GM18519 (cell line): ENCODE results near the gene METRNL.

ENCODE experiments used
- ATAC-seq: cut with Tn5 transposase; IDR thresholded peaks from one replicate; pipeline ENCODE4 v1.9.1; 2021; ENCODE audit warnings: mild to moderate bottlenecking, moderate library complexity; ENCODE audit not compliant: unreplicated experiment, low FRiP score

The METRNL gene

DNA sequence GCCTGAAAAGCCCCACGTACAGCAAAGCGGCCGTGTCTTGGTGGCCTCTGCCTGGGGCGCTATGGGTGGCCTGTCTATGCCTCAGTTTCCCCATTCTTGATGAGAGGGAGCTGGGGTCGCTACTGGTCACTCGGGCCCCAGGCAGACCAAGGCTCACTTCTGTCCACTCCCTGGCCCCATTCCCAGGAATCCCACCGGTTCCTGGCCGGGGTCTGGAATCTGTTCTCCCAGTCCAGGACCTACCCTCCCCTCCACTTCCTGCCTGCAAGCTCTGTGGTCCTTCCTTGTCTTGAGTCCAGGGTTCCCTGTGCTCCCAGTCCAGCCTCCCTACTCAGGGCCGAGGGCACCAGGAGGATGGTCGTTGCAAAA lies 24.5 kb downstream of the METRNL start:
- no peak for ATAC-seq

DNA sequence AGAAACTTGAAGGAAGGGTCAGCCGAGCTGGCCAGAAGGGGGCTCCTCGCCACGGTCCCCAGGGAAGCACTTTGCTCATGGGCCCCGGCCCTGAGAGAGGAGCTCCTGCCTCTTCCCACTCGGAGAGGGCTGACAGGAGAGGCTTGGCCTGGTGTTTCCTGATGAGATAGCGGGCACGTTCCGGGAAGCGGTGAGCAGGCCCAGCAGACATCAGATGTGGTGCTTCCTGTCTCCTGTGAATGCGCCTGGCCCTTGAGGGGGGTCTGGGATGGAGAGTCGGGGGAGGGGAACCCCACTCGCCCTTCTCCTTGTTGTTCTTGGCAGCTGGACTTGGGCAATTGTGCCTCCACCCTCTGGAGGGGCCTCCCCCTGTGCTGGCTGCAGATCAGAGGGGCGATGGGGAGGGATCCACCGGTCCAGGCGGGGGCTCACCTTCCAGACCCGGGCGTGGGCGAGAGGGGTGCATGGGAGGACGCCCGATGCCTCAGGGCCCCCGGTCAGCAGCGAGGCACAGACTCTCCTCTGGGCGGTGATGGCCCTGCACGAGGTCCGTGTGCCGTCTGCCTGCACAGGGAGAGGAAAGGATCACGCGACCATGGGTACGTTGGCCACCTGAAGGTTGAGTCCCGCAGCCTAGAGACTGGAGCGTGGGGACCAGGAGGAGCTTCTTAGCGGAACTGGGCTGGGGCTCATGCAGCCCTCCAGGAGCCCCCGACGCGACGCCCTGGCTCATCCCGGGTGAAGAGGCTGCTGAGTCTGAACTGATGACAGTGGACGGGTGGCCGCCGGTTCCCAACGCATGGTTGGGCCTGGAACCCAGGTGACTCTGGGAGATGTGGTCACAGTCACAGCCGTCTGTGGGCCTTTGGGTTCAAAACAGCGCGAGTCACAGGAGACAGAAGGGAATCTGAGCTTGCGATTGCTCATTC lies 25.4 kb downstream of the METRNL start:
- ATAC-seq = no peak

GRCh38 chr17:83105512-83105911 lies 26.1 kb downstream of the METRNL start:
- no peak for ATAC-seq

GRCh38 chr17:83106056-83106588 lies 26.7 kb downstream of the METRNL start:
- no peak for ATAC-seq

DNA sequence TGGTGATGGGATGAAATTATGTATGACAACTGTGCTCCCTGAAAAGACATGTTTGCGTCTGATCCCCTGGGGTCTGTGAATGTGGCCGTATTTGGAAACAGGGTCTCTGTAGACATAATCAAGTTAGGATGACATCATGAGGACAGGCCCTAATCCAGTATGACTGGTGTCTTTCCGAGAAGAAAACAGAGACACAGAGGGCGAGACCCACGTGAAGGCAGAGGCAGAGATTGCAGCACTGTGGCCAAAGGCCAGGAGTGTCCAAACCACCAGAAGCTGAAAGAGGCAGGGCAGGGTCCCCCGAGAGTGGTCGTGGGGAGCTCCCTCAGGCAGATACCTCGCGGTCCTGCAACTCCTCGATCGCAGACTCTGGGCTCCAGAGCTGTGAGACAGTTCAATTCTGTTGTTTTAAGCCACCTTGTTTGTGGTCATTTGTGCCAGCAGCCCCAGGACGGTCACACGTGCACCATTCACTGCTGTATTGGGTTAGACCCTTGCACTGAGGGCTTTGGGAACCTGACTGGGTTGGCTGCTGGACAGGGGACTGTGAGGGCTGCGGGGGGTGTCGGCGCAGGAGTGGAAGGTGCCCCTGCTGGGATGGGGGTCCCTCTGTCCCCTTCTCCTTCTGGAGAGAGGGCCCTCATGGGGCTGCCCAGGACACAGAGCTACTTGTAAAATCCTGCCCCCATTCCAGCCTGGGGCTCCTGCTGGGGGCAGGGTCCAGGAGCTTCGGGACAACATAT lies 27.7 kb downstream of the METRNL start:
- no peak for ATAC-seq

- no peak for ATAC-seq
Measured at GRCh38 chr17:83107656-83108048, 28.2 kb downstream of the METRNL start.

DNA sequence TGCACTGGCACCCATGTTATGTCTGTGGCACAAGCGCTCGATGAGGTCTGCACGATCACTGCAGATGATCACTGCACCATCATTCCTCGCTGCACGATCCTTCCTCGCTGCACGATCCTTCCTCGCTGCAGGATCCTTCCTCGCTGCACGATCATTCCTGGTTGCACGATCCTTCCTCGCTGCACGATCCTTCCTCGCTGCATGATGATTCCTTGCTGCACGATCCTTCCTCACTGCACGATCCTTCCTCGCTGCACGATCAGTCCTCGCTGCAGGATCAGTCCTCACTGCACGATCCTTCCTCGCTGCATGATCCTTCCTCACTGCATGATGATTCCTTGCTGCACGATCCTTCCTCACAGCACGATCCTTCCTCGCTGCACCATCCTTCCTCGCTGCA lies 29.3 kb downstream of the METRNL start:
- no peak for ATAC-seq

DNA sequence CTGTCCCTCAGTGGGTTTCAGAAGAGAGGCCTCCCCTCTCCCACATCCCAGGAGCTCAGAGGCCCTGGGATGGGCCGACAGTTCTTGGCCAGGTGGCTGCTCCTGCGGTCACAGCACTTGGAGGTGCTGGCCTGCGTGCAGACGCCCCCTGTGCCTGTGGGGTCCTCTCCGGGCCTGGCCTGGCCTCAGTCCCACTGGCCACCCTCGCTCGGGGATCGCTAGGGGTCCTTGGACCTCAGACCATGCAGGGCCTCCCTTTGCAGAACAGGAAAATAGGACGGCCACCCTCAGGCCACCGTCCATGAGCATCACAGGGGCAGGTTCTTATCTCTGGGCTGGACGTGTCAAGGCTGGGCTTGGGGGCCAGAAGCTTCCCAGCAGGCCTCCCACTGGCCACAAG lies 30.0 kb downstream of the METRNL start:
- no peak for ATAC-seq

GRCh38 chr17:83109793-83110645 lies 30.6 kb downstream of the METRNL start:
- no peak for ATAC-seq

- no peak for ATAC-seq
Measured at GRCh38 chr17:83110735-83111134, 31.3 kb downstream of the METRNL start.

DNA sequence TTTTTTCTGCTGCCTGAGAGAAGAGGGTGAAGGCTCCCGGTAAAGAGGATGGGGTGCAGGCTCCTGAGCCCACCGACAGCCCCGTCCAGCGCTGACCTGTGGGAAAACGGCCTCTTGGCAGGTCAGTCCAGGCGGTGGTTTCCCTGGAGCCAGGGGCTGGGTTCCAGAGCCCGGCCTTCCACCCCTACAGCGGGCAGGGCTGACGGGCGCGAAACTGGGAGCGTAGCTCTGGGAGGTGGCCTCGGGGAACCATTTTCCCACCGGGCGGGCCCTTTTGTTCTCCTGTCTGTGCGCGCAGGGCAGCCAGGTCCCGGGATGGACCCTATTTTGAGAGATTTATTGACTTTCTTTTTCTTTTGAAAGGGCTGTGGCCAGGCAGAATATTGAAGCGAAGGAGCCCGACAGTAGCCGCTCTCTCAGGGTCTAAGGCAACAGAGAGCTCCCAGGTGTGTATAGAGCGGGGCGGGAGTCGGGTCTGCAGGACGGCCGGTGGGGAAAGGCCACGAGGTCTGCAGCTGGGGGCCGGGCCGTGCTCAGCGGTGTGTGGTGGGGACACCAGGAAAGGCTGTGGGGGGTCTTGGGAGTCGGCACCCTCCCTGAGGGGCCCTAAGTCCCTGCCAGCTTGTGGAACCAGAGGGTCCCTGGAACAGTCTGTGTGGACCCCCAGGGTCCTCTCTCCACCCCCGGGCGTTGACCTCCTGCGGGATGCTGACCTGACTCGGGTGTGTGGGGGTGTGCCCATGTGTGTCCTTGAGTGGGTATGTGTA lies 32.3 kb downstream of the METRNL start:
- ATAC-seq = no peak

- no peak for ATAC-seq
Measured at GRCh38 chr17:83113381-83113780, 34.0 kb downstream of the METRNL start.

GRCh38 chr17:83113792-83114191 lies 34.4 kb downstream of the METRNL start:
- ATAC-seq = no peak

- no peak for ATAC-seq
Measured at GRCh38 chr17:83114706-83115105, 35.3 kb downstream of the METRNL start.

- no peak for ATAC-seq
Measured at GRCh38 chr17:83115202-83115651, 35.8 kb downstream of the METRNL start.

DNA sequence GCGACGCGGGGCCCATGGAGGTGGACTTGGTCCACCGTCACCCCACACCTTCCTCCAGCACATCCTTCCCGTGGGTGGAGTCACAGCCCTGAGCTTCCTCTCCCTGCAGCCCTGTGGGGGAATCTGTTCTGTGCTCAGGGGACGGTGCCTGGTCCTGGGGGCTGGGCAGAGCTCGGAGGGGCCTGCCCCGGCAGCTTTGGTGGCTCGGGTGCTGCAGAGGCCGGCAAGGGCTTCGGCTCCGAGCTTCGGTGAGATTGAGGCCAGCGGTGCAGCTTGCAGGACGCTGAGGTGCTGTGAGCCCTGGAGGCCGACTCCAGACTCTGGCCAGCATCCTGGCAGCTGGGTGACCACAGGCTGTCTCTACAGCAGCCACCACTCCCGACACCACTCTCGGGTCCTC lies 36.4 kb downstream of the METRNL start:
- no peak for ATAC-seq

DNA sequence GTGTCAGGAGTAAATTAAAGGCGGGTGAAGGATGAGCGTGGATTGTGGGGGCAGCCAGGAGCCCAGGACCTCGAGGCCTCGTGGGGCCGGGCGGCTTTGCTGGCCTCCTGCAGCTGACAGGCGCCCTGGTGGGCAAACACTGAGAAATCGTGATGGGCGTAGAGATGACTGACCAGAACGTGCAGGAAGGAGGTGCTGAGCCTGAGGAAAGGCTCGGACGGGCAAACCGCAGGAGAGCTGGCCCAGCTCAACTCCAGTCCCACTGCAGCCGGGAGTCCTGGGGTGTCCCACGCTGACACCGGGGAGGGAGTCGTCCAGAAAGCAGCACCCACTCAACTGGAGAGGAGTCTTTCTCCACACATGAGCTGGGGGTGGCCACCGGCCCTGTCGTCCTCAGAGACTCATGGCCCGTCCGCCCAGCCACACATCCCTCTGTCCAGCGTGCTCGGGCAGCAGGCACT lies 36.9 kb downstream of the METRNL start:
- no peak for ATAC-seq

- no peak for ATAC-seq
Measured at GRCh38 chr17:83116783-83117555, 37.6 kb downstream of the METRNL start.

DNA sequence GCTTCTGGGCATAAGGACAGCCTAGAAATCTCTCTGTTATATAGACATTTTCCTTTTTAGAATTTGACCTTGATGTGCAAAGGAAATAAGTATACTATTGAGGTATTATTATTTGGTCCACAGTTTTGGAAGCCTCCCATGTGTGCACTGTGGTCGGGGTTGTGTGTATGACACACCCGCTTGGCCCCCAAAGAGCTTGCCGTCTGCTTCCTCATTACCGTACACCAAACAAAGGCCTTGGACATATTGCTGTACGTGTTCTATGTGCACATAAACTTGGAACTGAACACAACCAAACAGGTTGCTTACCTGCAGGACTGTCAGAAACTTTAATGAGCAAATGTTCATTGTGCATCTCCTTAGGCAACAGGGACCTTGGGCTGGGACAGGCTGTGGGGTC lies 38.2 kb downstream of the METRNL start:
- ATAC-seq = no peak
